Activated naive CD4-positive, alpha-beta T cell treated with anti-CD3 and anti-CD28 coated beads, Interleukin-2, amount 10 ng/mL, durations not matched to agents 7 days and 5 days (primary cell): ENCODE data around the gene MAPK4.
"Not testable (repeated sequence)": the region's sequence is repeated elsewhere in the genome, so short reads cannot be mapped to it uniquely, and the experiment has no call there.

Experiments
- CTCF ChIA-PET: fragments of 350-600 bp; sonication (Branson Sonifier 250); formaldehyde crosslinking; loops from one replicate; lab custom pipeline; 2021; ENCODE audit warnings: antibody characterized with exemption; lab: Charles Lee
- DNase-seq: peaks from one replicate; pipeline ENCODE4 v3.0.0-alpha.2; 2020
- H3K27ac Mint-ChIP-seq: one replicate; pipeline ENCODE4 v1.8.0; 2021; ENCODE audit warnings: mild to moderate bottlenecking, moderate library complexity, mixed read lengths
- H3K27me3 Mint-ChIP-seq: one replicate; pipeline ENCODE4 v1.8.0; 2021; ENCODE audit warnings: mild to moderate bottlenecking, mixed read lengths
- H3K36me3 Mint-ChIP-seq: one replicate; pipeline ENCODE4 v1.8.0; 2021; ENCODE audit warnings: mixed read lengths
- H3K4me1 Mint-ChIP-seq: one replicate; pipeline ENCODE4 v1.8.0; 2021; ENCODE audit warnings: mixed read lengths
- H3K4me3 Mint-ChIP-seq: one replicate; pipeline ENCODE4 v1.8.0; 2021; ENCODE audit warnings: mild to moderate bottlenecking, moderate library complexity, mixed read lengths
- H3K9me3 Mint-ChIP-seq: one replicate; pipeline ENCODE4 v1.8.0; 2021; ENCODE audit warnings: mixed read lengths

Gene MAPK4

DNA sequence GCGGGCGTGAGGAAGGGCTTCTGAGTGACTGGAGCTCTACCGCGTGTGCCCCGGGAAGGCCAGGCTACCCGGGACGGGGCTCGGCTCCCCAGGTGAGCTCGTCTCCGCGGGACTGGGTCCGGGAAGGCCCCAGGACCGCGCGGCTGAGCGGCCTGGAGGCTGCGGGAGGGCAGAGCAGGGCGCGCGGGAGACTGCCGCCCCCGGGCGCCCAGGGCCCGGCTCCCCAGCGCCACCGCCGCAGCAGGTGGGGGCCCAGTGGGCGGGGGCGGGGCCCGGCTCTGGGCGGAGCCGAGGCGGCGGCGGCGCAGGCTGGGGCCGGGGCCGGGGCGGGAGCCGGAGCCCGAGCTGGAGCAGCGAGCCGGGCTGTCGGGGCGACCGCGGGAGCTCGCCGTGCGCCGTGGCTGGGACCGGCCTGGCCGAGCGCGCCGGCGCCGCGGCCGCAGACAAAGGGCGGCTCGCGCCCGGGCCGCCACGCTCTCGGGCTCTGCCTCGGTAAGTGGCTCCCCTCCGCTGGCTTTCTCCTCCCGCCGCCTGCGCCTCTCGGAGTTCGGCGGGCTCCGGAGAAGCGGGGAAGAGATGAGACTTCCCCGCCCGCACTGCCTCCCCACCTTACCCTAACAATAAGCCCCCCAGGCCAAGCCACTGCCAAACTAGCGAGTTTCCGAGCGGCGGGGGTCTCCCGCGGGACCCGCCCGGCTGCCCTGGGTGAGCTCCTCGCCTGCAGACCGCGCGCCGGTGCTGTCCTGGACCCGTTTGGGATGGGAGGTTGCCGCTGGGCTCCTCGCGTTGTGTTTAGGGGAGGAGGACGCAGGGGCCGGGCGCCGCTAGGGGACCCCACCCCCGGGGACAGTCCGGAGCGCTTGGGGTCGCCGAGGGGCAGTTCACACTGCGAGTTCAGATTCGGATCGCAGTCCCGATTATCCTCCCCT lies at the start of gene MAPK4:
MAPK4 (plus strand) TSS at position 336 of the 929 bp plus-strand sequence. CDS start 103,872 bp downstream, outside the sequence.
- Mint-ChIP-seq H3K4me1 (peaks cover 6% of the 10 kb centered on the region), H3K27me3 (peaks cover 77% of the 10 kb centered on the region), H3K9me3 (no peaks in the 10 kb centered on the region), H3K27ac (peak within 1 kb of the TSS; percentile 25), H3K4me3 (peak within 1 kb of the TSS; percentile 38), H3K36me3 (no peaks in the 10 kb centered on the region)
- DNase-seq = peak; percentile 38
- CTCF ChIA-PET = no interaction called here

DNA sequence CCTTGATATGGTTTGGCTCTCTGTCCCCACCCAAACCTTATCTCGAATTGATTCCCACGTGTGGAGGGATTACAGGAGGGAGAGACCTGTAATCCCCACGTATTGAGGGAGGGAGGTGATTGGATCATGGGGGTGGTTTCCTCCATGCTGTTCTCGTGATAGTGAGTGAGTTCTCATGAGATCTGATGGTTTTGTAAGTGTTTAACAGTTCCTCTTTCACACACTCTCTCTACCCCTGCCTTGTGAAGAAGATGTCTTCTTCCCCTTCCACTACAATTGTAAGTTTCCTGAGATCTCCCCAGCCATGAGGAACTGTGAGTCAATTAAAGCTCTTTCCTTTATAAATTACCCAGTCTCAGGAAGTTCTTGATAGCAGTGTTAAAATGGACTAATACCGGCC lies 42.6 kb upstream of the MAPK4 start:
- H3K27me3 Mint-ChIP-seq, H3K9me3 Mint-ChIP-seq, H3K36me3 Mint-ChIP-seq, H3K27ac Mint-ChIP-seq, H3K4me3 Mint-ChIP-seq, H3K4me1 Mint-ChIP-seq, DNase-seq, CTCF ChIA-PET: not testable (repeated sequence)

DNA sequence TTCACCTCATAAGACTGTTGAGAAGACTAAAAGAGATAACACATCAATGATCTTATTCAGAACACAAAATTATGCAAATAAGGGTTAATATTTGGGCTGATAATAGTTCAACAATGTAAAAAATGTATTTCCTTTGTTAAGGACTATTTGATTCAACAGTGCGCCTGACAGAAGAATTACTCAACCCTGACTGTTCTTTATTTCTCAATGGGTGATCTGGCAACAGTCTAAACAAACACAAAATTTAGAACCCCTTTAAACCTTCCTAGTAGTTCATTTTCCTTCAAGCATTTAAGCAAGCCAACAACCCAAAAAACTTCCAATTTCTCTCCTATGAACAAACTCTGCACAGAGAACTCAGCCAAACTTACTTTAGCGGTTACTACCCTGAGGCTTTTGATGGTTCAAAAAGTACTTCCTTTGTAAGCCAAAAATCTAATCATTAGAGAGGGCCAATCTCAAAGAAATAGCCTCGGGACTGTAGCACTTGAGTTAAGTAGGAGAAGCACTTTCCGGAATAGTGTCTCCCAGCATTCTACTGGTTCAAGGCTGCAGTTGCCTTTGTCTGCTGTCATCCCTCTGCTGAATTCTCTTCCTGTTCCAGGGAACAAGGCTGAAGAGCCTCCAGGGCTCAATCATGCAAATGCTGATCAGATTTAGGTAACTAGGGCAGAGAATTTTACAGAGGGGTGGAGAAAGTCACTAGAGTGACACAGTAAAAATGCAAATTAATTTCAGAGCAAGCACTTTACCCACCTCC lies 40.9 kb upstream of the MAPK4 start:
- H3K4me1 Mint-ChIP-seq = no peaks in the 10 kb centered on the region
- no peak overlapping the region for H3K4me3 Mint-ChIP-seq
- no peaks in the 10 kb centered on the region for H3K9me3 Mint-ChIP-seq
- no peak for DNase-seq
- no peak overlapping the region for H3K27ac Mint-ChIP-seq
- peaks cover 3% of the 10 kb centered on the region for H3K27me3 Mint-ChIP-seq
- no peaks in the 10 kb centered on the region for H3K36me3 Mint-ChIP-seq
- CTCF ChIA-PET = no interaction called here

DNA sequence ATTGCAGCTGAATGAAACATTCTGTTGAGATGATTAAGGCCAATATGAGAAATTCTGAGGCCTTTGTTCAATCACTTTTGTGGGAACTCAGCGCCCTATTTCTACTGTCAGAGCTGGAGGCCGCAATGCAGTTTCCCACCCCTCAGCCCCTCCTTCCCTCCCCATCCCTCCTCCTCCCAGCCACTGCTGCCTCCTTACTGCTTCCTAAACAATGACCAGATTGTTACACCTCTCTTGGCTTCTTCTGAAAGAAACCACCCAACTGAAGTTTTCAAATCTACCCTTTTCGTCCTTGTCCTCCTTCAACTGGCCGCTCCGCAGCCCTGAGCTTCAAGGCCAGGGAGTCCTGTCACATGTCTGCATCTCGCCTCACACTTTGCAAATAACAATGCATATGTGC lies 36.7 kb upstream of the MAPK4 start:
- Mint-ChIP-seq H3K27ac (no peak overlapping the region), H3K36me3 (no peaks in the 10 kb centered on the region), H3K9me3 (peaks cover 3% of the 10 kb centered on the region), H3K4me1 (no peaks in the 10 kb centered on the region), H3K27me3 (peaks cover 3% of the 10 kb centered on the region), H3K4me3 (no peak overlapping the region)
- CTCF ChIA-PET = no interaction called here
- no peak for DNase-seq

DNA sequence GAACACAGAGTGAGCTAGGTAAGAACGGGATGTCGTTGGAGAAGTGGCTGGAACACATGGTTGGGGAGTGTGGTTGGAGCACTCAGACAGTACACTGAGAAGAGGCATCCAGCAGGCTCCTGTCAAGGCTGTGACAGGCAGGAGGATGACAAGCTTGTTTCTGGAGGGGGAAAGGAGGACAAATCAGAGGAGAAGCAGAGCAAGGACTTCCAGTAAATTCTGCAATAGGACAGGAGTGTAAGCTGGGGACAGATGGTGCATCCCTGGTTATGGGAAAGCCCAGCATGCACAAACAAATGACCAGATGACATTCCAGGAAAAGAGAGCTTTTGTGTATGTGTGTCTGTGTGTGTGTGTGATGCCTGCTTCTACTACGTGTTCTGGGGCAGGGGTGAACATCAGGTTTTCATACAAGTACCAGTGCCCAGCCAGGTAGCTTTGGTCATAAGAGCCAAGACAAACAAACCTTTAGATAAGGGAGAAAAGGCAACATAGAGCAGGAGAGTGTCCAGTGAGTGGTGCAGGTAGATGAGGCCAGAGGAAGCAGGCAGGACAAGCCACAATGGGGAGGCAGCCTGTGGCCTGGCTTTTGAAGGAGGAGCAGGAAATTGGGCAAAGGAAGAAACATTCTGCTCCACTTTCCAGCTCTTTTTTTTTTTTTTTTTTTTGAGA lies 32.1 kb upstream of the MAPK4 start:
- no peak overlapping the region for H3K27ac Mint-ChIP-seq
- DNase-seq = no peak
- no peaks in the 10 kb centered on the region for H3K36me3 Mint-ChIP-seq
- H3K27me3 Mint-ChIP-seq = no peaks in the 10 kb centered on the region
- H3K4me3 Mint-ChIP-seq = no peak overlapping the region
- CTCF ChIA-PET = no interaction called here
- peaks cover 15% of the 10 kb centered on the region for H3K9me3 Mint-ChIP-seq
- H3K4me1 Mint-ChIP-seq = no peaks in the 10 kb centered on the region

DNA sequence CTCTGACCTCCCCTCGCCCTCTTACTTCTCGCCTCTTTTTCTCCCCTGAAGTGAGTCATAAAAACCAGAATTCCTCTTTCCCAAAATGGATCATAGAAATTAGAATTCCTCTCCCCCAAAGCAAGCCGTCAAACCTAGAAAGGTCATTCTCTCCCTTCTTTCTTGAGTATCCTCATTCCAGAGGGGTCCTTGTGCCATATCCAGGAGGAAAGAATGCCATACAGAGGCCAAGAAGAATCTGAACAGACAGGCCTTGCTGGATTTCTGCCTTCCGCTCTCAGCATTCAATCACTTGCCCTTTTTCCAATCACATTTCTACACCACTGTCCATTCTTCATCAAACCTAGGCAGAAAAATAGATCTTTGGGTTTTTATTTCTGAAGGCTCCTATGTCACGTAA lies 31.1 kb upstream of the MAPK4 start:
- H3K4me3 Mint-ChIP-seq = no peak overlapping the region
- no peaks in the 10 kb centered on the region for H3K36me3 Mint-ChIP-seq
- CTCF ChIA-PET = no interaction called here
- no peak overlapping the region for H3K27ac Mint-ChIP-seq
- no peak for DNase-seq
- H3K4me1 Mint-ChIP-seq = no peaks in the 10 kb centered on the region
- no peaks in the 10 kb centered on the region for H3K27me3 Mint-ChIP-seq
- peaks cover 24% of the 10 kb centered on the region for H3K9me3 Mint-ChIP-seq

DNA sequence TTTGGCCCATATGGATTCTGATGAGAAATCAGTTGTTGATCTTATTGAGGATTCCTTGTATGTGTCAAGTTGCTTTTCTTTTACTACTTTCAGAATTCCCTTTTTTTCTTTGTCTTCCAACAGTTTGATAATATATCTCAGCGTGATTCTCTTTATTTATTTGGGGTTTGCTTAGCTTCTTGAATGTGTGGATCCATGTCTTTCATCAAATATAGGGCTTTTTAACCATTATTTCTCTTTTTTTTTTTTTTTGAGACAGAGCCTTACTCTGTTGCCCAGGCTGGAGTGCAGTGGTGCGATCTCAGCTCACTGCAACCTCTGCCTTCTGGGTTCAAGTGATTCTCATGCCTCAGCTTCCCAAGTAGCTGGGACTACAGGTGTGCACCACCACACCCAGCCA lies 26.1 kb upstream of the MAPK4 start:
- H3K4me1 Mint-ChIP-seq, H3K27ac Mint-ChIP-seq, DNase-seq, H3K4me3 Mint-ChIP-seq, CTCF ChIA-PET, H3K27me3 Mint-ChIP-seq, H3K36me3 Mint-ChIP-seq: not testable (repeated sequence)
- H3K9me3 Mint-ChIP-seq = peaks cover 27% of the 10 kb centered on the region

DNA sequence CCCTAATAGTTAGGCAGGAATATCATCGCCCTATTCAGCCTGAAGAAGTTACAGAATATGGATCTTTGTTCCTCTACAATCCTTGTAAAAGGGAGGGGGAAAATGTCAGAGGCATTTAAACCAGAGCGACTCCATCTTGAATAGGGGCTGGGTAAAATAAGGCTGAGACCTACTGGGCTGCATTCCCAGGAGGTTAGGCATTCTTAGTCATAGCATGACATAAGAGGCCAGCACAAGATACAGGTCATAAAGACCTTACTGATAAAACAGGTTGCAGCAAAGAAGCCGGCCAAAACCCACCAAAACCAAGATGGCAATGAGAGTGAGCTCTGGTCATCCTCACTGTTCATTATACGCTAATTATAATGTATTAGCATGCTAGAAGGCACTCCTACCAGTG lies 15.4 kb upstream of the MAPK4 start:
- H3K4me1 Mint-ChIP-seq, H3K36me3 Mint-ChIP-seq, H3K27me3 Mint-ChIP-seq, CTCF ChIA-PET, DNase-seq, H3K4me3 Mint-ChIP-seq, H3K27ac Mint-ChIP-seq, H3K9me3 Mint-ChIP-seq: not testable (repeated sequence)

DNA sequence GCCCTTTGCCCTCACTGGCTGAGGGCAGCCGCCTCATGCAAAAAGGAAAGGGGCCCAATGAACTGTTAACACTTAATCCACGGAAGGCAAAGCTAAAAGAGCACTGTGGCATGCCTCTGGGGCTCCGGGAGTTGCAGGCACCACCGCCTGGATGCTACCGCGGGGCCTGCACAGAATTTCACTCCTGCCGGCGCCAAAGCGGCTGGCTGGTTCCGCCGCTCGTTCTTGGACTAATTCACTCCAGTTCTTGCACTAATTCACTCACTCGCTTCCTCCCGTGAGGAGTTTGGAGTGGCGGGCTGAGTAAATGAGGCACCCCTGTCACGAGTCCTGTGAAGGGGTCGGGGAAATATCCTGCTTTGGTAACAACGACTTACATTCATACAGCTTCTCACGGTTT lies 14.0 kb upstream of the MAPK4 start:
- Mint-ChIP-seq H3K4me1 (no peaks in the 10 kb centered on the region), H3K4me3 (no peak overlapping the region), H3K36me3 (no peaks in the 10 kb centered on the region), H3K27ac (no peak overlapping the region), H3K27me3 (no peaks in the 10 kb centered on the region), H3K9me3 (no peaks in the 10 kb centered on the region)
- CTCF ChIA-PET = no interaction called here
- DNase-seq = no peak

DNA sequence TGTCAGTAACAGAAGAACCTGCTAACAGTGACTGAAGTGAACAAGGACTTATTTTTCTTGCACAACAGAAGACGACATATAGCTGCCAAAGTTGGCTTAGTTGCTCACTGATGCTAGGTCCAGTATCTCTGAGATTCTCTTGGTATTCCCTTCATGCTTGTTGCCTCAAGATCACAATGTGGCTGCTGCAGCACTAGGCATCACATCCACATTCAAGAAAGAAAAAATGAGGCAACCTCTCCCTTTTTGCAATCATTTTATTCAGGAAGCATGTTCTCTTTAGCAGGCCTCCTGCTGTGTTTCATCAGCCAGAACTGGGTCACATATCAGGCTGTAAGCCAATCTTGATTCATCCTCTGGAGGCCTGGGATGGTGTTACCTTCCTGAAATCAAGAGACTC lies 11.7 kb upstream of the MAPK4 start:
- no peaks in the 10 kb centered on the region for H3K4me1 Mint-ChIP-seq
- H3K27ac Mint-ChIP-seq = no peak overlapping the region
- H3K9me3 Mint-ChIP-seq = no peaks in the 10 kb centered on the region
- H3K27me3 Mint-ChIP-seq = no peaks in the 10 kb centered on the region
- no peaks in the 10 kb centered on the region for H3K36me3 Mint-ChIP-seq
- no peak for DNase-seq
- CTCF ChIA-PET = no interaction called here
- no peak overlapping the region for H3K4me3 Mint-ChIP-seq

DNA sequence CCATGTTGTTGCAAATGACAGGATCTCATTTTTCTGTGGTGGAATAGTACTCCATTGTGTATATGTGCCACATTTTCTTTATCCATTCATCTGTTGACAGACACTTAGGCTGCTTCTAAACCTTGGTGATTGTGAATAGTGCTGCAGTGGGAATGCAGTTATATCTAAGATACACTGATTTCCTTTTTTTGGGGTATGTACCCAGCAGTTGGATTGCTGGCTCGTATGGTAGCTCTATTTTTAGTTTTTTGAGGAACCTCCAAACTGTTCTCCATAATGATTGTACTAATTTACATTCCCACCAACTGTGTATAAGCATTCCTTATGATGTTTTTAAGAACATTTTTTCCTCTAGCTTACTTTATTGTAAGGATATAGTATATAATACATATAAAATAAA lies 8.2 kb upstream of the MAPK4 start:
- CTCF ChIA-PET, H3K36me3 Mint-ChIP-seq, H3K27ac Mint-ChIP-seq, H3K4me1 Mint-ChIP-seq, DNase-seq, H3K4me3 Mint-ChIP-seq, H3K9me3 Mint-ChIP-seq: not testable (repeated sequence)
- peaks cover 18% of the 10 kb centered on the region for H3K27me3 Mint-ChIP-seq

DNA sequence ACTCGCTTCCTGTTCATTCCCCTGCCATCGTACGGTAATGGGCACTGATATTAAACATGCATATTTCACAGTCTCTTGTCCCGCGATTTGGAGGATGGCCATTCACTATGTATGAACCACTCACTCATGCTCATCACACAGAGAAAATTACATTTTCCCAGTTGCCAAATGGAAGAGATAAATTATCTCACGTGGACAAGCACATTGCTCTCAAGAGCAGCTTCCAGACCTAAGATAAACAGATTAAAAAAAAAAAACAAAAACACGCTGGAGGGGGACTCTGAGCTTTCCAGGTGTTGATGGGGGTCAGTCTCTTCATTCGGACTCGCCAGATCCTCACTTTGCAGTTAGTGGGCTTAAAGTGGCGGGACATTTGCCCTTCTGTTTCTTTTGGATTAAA lies 1.7 kb upstream of the MAPK4 start:
- no peaks in the 10 kb centered on the region for H3K9me3 Mint-ChIP-seq

DNA sequence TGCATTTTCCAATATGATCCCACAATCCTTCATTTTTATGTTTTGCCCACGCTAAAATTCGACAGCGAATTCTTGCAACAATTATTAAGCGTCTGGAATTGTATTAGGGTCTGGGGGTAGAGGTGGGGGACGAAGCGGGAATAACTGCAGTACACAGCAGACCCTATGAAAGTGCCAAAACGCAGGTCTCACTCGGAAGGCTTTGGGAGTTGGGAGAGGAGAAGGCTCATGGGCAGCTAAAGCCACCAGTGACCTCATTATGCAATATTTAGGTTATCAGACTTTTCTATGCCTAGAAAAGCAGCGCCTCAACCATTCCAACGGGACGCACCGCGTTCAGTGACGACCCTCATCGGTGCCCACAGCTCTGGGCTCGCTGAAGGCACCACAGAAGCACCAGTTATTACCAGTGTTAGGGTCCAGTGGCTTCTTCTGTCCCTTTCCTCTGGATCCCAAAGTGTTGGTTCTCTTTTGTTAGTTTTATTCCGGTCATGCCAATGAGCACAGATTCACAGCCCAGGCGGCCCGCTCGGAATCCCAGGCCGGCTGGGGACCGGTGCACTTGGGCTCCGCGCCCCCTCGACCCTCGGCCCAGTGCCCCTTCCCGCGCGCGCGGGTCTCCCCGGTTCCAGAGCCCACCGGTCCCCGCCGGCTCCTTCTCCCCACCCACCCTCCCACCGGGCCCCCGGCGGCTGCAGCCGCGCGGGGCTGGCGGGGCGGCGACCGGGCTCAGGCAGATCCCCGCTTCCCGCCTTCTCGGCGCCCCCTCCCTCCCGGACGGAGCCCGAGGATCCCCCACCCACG lies 737 bp upstream of the MAPK4 start:
- Mint-ChIP-seq H3K27ac (peak overlapping the region; percentile 25), H3K27me3 (peaks cover 79% of the 10 kb centered on the region), H3K36me3 (no peaks in the 10 kb centered on the region), H3K4me3 (peak overlapping the region; percentile 25), H3K9me3 (no peaks in the 10 kb centered on the region), H3K4me1 (peaks cover 6% of the 10 kb centered on the region)
- no peak for DNase-seq
- CTCF ChIA-PET = no interaction called here

More for the DNA sequence above, 1.7 kb upstream of the MAPK4 start:
- Mint-ChIP-seq H3K27me3 (peaks cover 71% of the 10 kb centered on the region), H3K4me3 (no peak overlapping the region), H3K27ac (no peak overlapping the region), H3K36me3 (no peaks in the 10 kb centered on the region), H3K4me1 (peaks cover 6% of the 10 kb centered on the region)
- CTCF ChIA-PET = no interaction called here
- no peak for DNase-seq
